ENCODE results near the gene MAPKAPK5.

MAPKAPK5 gene

GRCh38 chr12:111932241-111932640, 90.2 kb downstream of the MAPKAPK5 start:
- no peak overlapping the region for H3K27ac ChIP-seq (ENCODE audit: low read length, poor library complexity, severe bottlenecking)
- no peak overlapping the region for H2BK5ac ChIP-seq (ENCODE audit: low read depth, low read length, poor library complexity, severe bottlenecking)
- WGBS, result 100% methylated on average over 4 of the region's 5 CpGs
- H2AFZ ChIP-seq (ENCODE audit: low read depth, low read length), result no peak overlapping the region
- H3K23ac ChIP-seq (ENCODE audit: low read length in 2 of 2), result no peak overlapping the region
- H3K4me3 ChIP-seq (ENCODE audit: insufficient read depth in 1 of 2, low read depth in 1 of 2, low read length in 2 of 2), result no peak overlapping the region
- no peak overlapping the region for H4K8ac ChIP-seq (ENCODE audit: low read length)
- no peaks in the 10 kb centered on the region for H3K27me3 ChIP-seq (ENCODE audit: control insufficient read depth in 1 of 2, insufficient read depth in 1 of 2, low read length in 2 of 2)
- peaks cover 0 to 10% of the 10 kb centered on the region in 2 experiments for H3K36me3 ChIP-seq (ENCODE audit: control insufficient read depth in 1 of 2, insufficient read depth in 2 of 2, low read depth in 1 of 2, low read length in 2 of 2)
- H3K18ac ChIP-seq (ENCODE audit: low read depth in 1 of 2, low read length in 2 of 2), result no peak overlapping the region
- no peak for DNase-seq
- H2BK120ac ChIP-seq (ENCODE audit: low read depth, low read length), result no peak overlapping the region
- no peaks in the 10 kb centered on the region for H3K9me3 ChIP-seq (ENCODE audit: control insufficient read depth, low read length)
- H3K9ac ChIP-seq (ENCODE audit: low read length), result no peak overlapping the region
- no peak overlapping the region for H2BK12ac ChIP-seq (ENCODE audit: low read length in 2 of 2)
- no peak overlapping the region for H4K91ac ChIP-seq (ENCODE audit: low read length)
- H2BK15ac ChIP-seq (ENCODE audit: low read depth, poor library complexity, severe bottlenecking), result no peak overlapping the region
- H2AK5ac ChIP-seq (ENCODE audit: low read length, severe bottlenecking), result no peak overlapping the region
- no peak overlapping the region for H3K4me2 ChIP-seq (ENCODE audit: low read length, poor library complexity, severe bottlenecking)
- H3K4me1 ChIP-seq (ENCODE audit: control insufficient read depth, insufficient read depth, low read depth, low read length), result no peaks in the 10 kb centered on the region
- no peak overlapping the region for H3K14ac ChIP-seq (ENCODE audit: low read length in 2 of 2)
- H3K4ac ChIP-seq (ENCODE audit: low read depth in 1 of 2, low read length in 2 of 2), result no peak overlapping the region
- no peaks in the 10 kb centered on the region for H3K79me1 ChIP-seq (replicated peaks; ENCODE audit: low read length, poor library complexity, severe bottlenecking)

GRCh38 chr12:111936869-111937268, 94.8 kb downstream of the MAPKAPK5 start:
- H2BK5ac ChIP-seq (ENCODE audit: low read depth, low read length, poor library complexity, severe bottlenecking), result no peak overlapping the region
- no peak overlapping the region for H2BK15ac ChIP-seq (ENCODE audit: low read depth, poor library complexity, severe bottlenecking)
- H4K8ac ChIP-seq (ENCODE audit: low read length), result no peak overlapping the region
- H3K79me1 ChIP-seq (replicated peaks; ENCODE audit: low read length, poor library complexity, severe bottlenecking), result no peaks in the 10 kb centered on the region
- H4K91ac ChIP-seq (ENCODE audit: low read length), result no peak overlapping the region
- no peak overlapping the region for H2BK12ac ChIP-seq (ENCODE audit: low read length in 2 of 2)
- H3K9me3 ChIP-seq (ENCODE audit: control insufficient read depth, low read length), result no peaks in the 10 kb centered on the region
- no peak overlapping the region for H3K23ac ChIP-seq (ENCODE audit: low read length in 2 of 2)
- peaks cover 0 to 10% of the 10 kb centered on the region in 2 experiments for H3K36me3 ChIP-seq (ENCODE audit: control insufficient read depth in 1 of 2, insufficient read depth in 2 of 2, low read depth in 1 of 2, low read length in 2 of 2)
- H2AFZ ChIP-seq (ENCODE audit: low read depth, low read length), result no peak overlapping the region
- no peak overlapping the region for H3K27ac ChIP-seq (ENCODE audit: low read length, poor library complexity, severe bottlenecking)
- no peak overlapping the region for H3K18ac ChIP-seq (ENCODE audit: low read depth in 1 of 2, low read length in 2 of 2)
- H3K4me3 ChIP-seq (ENCODE audit: insufficient read depth in 1 of 2, low read depth in 1 of 2, low read length in 2 of 2), result no peak overlapping the region
- no peak overlapping the region for H3K9ac ChIP-seq (ENCODE audit: low read length)
- H3K4me1 ChIP-seq (ENCODE audit: control insufficient read depth, insufficient read depth, low read depth, low read length), result no peaks in the 10 kb centered on the region
- no peaks in the 10 kb centered on the region for H3K27me3 ChIP-seq (ENCODE audit: control insufficient read depth in 1 of 2, insufficient read depth in 1 of 2, low read length in 2 of 2)
- no peak overlapping the region for H2AK5ac ChIP-seq (ENCODE audit: low read length, severe bottlenecking)
- H2BK120ac ChIP-seq (ENCODE audit: low read depth, low read length), result no peak overlapping the region
- no peak overlapping the region for H3K14ac ChIP-seq (ENCODE audit: low read length in 2 of 2)
- H3K4me2 ChIP-seq (ENCODE audit: low read length, poor library complexity, severe bottlenecking), result no peak overlapping the region
- no peak overlapping the region for H3K4ac ChIP-seq (ENCODE audit: low read depth in 1 of 2, low read length in 2 of 2)
- peak; percentile 1 for DNase-seq

- no peak overlapping the region for H3K4me3 ChIP-seq (ENCODE audit: insufficient read depth in 1 of 2, low read depth in 1 of 2, low read length in 2 of 2)
- H2AFZ ChIP-seq (ENCODE audit: low read depth, low read length), result no peak overlapping the region
- H3K27ac ChIP-seq (ENCODE audit: low read length, poor library complexity, severe bottlenecking), result no peak overlapping the region
- H3K9me3 ChIP-seq (ENCODE audit: control insufficient read depth, low read length), result no peaks in the 10 kb centered on the region
- H2BK15ac ChIP-seq (ENCODE audit: low read depth, poor library complexity, severe bottlenecking), result no peak overlapping the region
- no peak overlapping the region for H4K91ac ChIP-seq (ENCODE audit: low read length)
- peaks cover 0 to 7% of the 10 kb centered on the region in 2 experiments for H3K36me3 ChIP-seq (ENCODE audit: control insufficient read depth in 1 of 2, insufficient read depth in 2 of 2, low read depth in 1 of 2, low read length in 2 of 2)
- H2BK12ac ChIP-seq (ENCODE audit: low read length in 2 of 2), result no peak overlapping the region
- H4K8ac ChIP-seq (ENCODE audit: low read length), result no peak overlapping the region
- no peak overlapping the region for H3K23ac ChIP-seq (ENCODE audit: low read length in 2 of 2)
- WGBS, result 93% methylated on average over 1 of the region's 1 CpG
- H3K27me3 ChIP-seq (ENCODE audit: control insufficient read depth in 1 of 2, insufficient read depth in 1 of 2, low read length in 2 of 2), result no peaks in the 10 kb centered on the region
- no peaks in the 10 kb centered on the region for H3K4me1 ChIP-seq (ENCODE audit: control insufficient read depth, insufficient read depth, low read depth, low read length)
- H3K4ac ChIP-seq (ENCODE audit: low read depth in 1 of 2, low read length in 2 of 2), result no peak overlapping the region
- H2BK120ac ChIP-seq (ENCODE audit: low read depth, low read length), result no peak overlapping the region
- no peak overlapping the region for H3K4me2 ChIP-seq (ENCODE audit: low read length, poor library complexity, severe bottlenecking)
- H3K79me1 ChIP-seq (replicated peaks; ENCODE audit: low read length, poor library complexity, severe bottlenecking), result no peaks in the 10 kb centered on the region
- H3K14ac ChIP-seq (ENCODE audit: low read length in 2 of 2), result no peak overlapping the region
- peak; percentile 58 for DNase-seq
- peak overlapping the region; percentile 31 for H2BK5ac ChIP-seq (ENCODE audit: low read depth, low read length, poor library complexity, severe bottlenecking)
- no peak overlapping the region for H2AK5ac ChIP-seq (ENCODE audit: low read length, severe bottlenecking)
- H3K9ac ChIP-seq (ENCODE audit: low read length), result no peak overlapping the region
- no peak overlapping the region for H3K18ac ChIP-seq (ENCODE audit: low read depth in 1 of 2, low read length in 2 of 2)
These were observed 95.4 kb downstream of the MAPKAPK5 start for GRCh38 chr12:111937429-111937828.

GRCh38 chr12:111942557-111942956, 100.5 kb downstream of the MAPKAPK5 start:
- Histone ChIP-seq H2BK15ac (ENCODE audit: low read depth, poor library complexity, severe bottlenecking) (no peak overlapping the region), H2AK5ac (ENCODE audit: low read length, severe bottlenecking) (no peak overlapping the region), H2BK5ac (ENCODE audit: low read depth, low read length, poor library complexity, severe bottlenecking) (no peak overlapping the region), H4K91ac (ENCODE audit: low read length) (no peak overlapping the region), H3K9ac (ENCODE audit: low read length) (peak overlapping the region; percentile 14), H4K8ac (ENCODE audit: low read length) (no peak overlapping the region), H2BK12ac (ENCODE audit: low read length in 2 of 2) (no peak overlapping the region), H3K9me3 (ENCODE audit: control insufficient read depth, low read length) (no peaks in the 10 kb centered on the region), H3K4me1 (ENCODE audit: control insufficient read depth, insufficient read depth, low read depth, low read length) (no peaks in the 10 kb centered on the region), H3K36me3 (ENCODE audit: control insufficient read depth in 1 of 2, insufficient read depth in 2 of 2, low read depth in 1 of 2, low read length in 2 of 2) (no peaks in the 10 kb centered on the region), H2BK120ac (ENCODE audit: low read depth, low read length) (no peak overlapping the region), H3K4me2 (ENCODE audit: low read length, poor library complexity, severe bottlenecking) (no peak overlapping the region), H3K4ac (ENCODE audit: low read depth in 1 of 2, low read length in 2 of 2) (no peak overlapping the region), H3K18ac (ENCODE audit: low read depth in 1 of 2, low read length in 2 of 2) (no peak overlapping the region), H3K27me3 (ENCODE audit: control insufficient read depth in 1 of 2, insufficient read depth in 1 of 2, low read length in 2 of 2) (no peaks in the 10 kb centered on the region), H3K79me1 (replicated peaks; ENCODE audit: low read length, poor library complexity, severe bottlenecking) (no peaks in the 10 kb centered on the region), H3K4me3 (ENCODE audit: insufficient read depth in 1 of 2, low read depth in 1 of 2, low read length in 2 of 2) (no peak overlapping the region), H3K27ac (ENCODE audit: low read length, poor library complexity, severe bottlenecking) (no peak overlapping the region), H3K23ac (ENCODE audit: low read length in 2 of 2) (no peak overlapping the region), H3K14ac (ENCODE audit: low read length in 2 of 2) (no peak overlapping the region), H2AFZ (ENCODE audit: low read depth, low read length) (no peak overlapping the region)
- WGBS, result 77% methylated on average over 4 of the region's 5 CpGs
- peak; percentile 72 for DNase-seq

Measured in mesenchymal stem cell (in vitro differentiated cells and primary cell).